ENCODE data around the gene VEGFB.

Gene VEGFB

GRCh38 chr11:64249563-64250414 lies 15.4 kb downstream of the VEGFB start:
- CTCF ChIA-PET, result interaction anchor here (0.9 to 4.3 kb wide), 10 partner anchors 9 to 495 kb away, joined by 3 to 31 read pairs (median 4); partner anchors contain the start of genes CCDC88B, ESRRA, FERMT3 and FKBP2
- H3K27me3 Mint-ChIP-seq, result peaks cover 18% of the 10 kb centered on the region
- no peak for DNase-seq
- no peaks in the 10 kb centered on the region for H3K9me3 Mint-ChIP-seq
- H3K4me3 Mint-ChIP-seq, result peak overlapping the region; percentile 4
- H3K27ac Mint-ChIP-seq, result no peak overlapping the region
- no peaks in the 10 kb centered on the region for H3K36me3 Mint-ChIP-seq
- H3K4me1 Mint-ChIP-seq, result peaks cover 45% of the 10 kb centered on the region

GRCh38 chr11:64250415-64251015 lies 16.1 kb downstream of the VEGFB start:
- no peak for DNase-seq
- Mint-ChIP-seq H3K9me3 (no peaks in the 10 kb centered on the region), H3K27me3 (peaks cover 18% of the 10 kb centered on the region), H3K36me3 (no peaks in the 10 kb centered on the region), H3K4me1 (peaks cover 39% of the 10 kb centered on the region), H3K4me3 (peak overlapping the region; percentile 79), H3K27ac (no peak overlapping the region)
- CTCF ChIA-PET, result interaction anchor here (0.9 to 4.3 kb wide), 11 partner anchors 8 to 494 kb away, joined by 3 to 31 read pairs (median 4); partner anchors contain the start of genes CCDC88B, ESRRA, FERMT3 and FKBP2

GRCh38 chr11:64251016-64251752 lies 16.8 kb downstream of the VEGFB start, which contains the start of gene PLCB3:
Gene PLCB3 (plus strand): TSS chr11:64251530. CDS start chr11:64251650, 120 bp downstream.
- peak within 1 kb of the TSS; percentile 60 for H3K27ac Mint-ChIP-seq
- peak; percentile 69 for DNase-seq
- peaks cover 2% of the 10 kb centered on the region for H3K36me3 Mint-ChIP-seq
- peaks cover 18% of the 10 kb centered on the region for H3K27me3 Mint-ChIP-seq
- peaks cover 35% of the 10 kb centered on the region for H3K4me1 Mint-ChIP-seq
- CTCF ChIA-PET, result interaction anchor here (1.1 to 4.3 kb wide), 8 partner anchors 10 to 80 kb away, joined by 3 to 31 read pairs (median 12); partner anchors contain the start of genes ESRRA, FERMT3 and FKBP2
- peak within 1 kb of the TSS; percentile 85 for H3K4me3 Mint-ChIP-seq
- H3K9me3 Mint-ChIP-seq, result no peaks in the 10 kb centered on the region

GRCh38 chr11:64251753-64252002 lies 17.3 kb downstream of the VEGFB start:
- CTCF ChIA-PET, result interaction anchor here (1.1 to 3.5 kb wide), 6 partner anchors 11 to 80 kb away, joined by 3 to 31 read pairs (median 10); partner anchors contain the start of genes FERMT3 and FKBP2

GRCh38 chr11:64252003-64252872 lies 17.9 kb downstream of the VEGFB start:
- peak; percentile 60 for DNase-seq
- Mint-ChIP-seq H3K4me1 (peaks cover 31% of the 10 kb centered on the region), H3K27me3 (peaks cover 18% of the 10 kb centered on the region), H3K4me3 (peak overlapping the region; percentile 85), H3K36me3 (peaks cover 2% of the 10 kb centered on the region), H3K9me3 (no peaks in the 10 kb centered on the region), H3K27ac (no peak overlapping the region)
- CTCF ChIA-PET, result interaction anchor here (0.9 to 3.5 kb wide), 7 partner anchors 11 to 79 kb away, joined by 3 to 31 read pairs (median 8); partner anchors contain the start of genes FERMT3 and FKBP2

More at GRCh38 chr11:64251753-64252002, 17.3 kb downstream of the VEGFB start:
- Mint-ChIP-seq H3K27me3 (peaks cover 18% of the 10 kb centered on the region), H3K9me3 (no peaks in the 10 kb centered on the region), H3K4me1 (peaks cover 35% of the 10 kb centered on the region), H3K27ac (no peak overlapping the region), H3K36me3 (peaks cover 2% of the 10 kb centered on the region), H3K4me3 (peak overlapping the region; percentile 85)
- no peak for DNase-seq

GRCh38 chr11:64253043-64253442 lies 18.7 kb downstream of the VEGFB start:
- Mint-ChIP-seq H3K4me3 (peak overlapping the region; percentile 85), H3K27ac (no peak overlapping the region), H3K36me3 (peaks cover 4% of the 10 kb centered on the region), H3K27me3 (peaks cover 18% of the 10 kb centered on the region), H3K4me1 (peaks cover 27% of the 10 kb centered on the region), H3K9me3 (no peaks in the 10 kb centered on the region)
- DNase-seq, result no peak
- CTCF ChIA-PET, result interaction anchor here (3.5 kb wide), 1 partner anchor 47 kb away, joined by 31 read pairs; the partner anchor contains the start of gene FERMT3

GRCh38 chr11:64253481-64253880 lies 19.1 kb downstream of the VEGFB start:
- H3K27me3 Mint-ChIP-seq, result peaks cover 18% of the 10 kb centered on the region
- H3K9me3 Mint-ChIP-seq, result no peaks in the 10 kb centered on the region
- no peak for DNase-seq
- peaks cover 26% of the 10 kb centered on the region for H3K4me1 Mint-ChIP-seq
- peaks cover 4% of the 10 kb centered on the region for H3K36me3 Mint-ChIP-seq
- peak overlapping the region; percentile 85 for H3K4me3 Mint-ChIP-seq
- CTCF ChIA-PET, result no interaction called here
- no peak overlapping the region for H3K27ac Mint-ChIP-seq

GRCh38 chr11:64254326-64254725 lies 19.9 kb downstream of the VEGFB start:
- peaks cover 6% of the 10 kb centered on the region for H3K36me3 Mint-ChIP-seq

GRCh38 chr11:64255135-64256128 lies 21.0 kb downstream of the VEGFB start:
- H3K4me1 Mint-ChIP-seq, result peaks cover 29% of the 10 kb centered on the region
- H3K27ac Mint-ChIP-seq, result no peak overlapping the region
- no peaks in the 10 kb centered on the region for H3K9me3 Mint-ChIP-seq
- H3K4me3 Mint-ChIP-seq, result no peak overlapping the region
- DNase-seq, result no peak
- H3K27me3 Mint-ChIP-seq, result peaks cover 15% of the 10 kb centered on the region
- CTCF ChIA-PET, result interaction anchor here (1.0 to 1.2 kb wide), 2 partner anchors 10 to 49 kb away, joined by 4 read pairs; no protein-coding TSS in a partner anchor
- H3K36me3 Mint-ChIP-seq, result peaks cover 10% of the 10 kb centered on the region

More at GRCh38 chr11:64254326-64254725, 19.9 kb downstream of the VEGFB start:
- no peaks in the 10 kb centered on the region for H3K9me3 Mint-ChIP-seq
- H3K27ac Mint-ChIP-seq, result no peak overlapping the region
- CTCF ChIA-PET, result no interaction called here
- no peak overlapping the region for H3K4me3 Mint-ChIP-seq
- H3K4me1 Mint-ChIP-seq, result peaks cover 27% of the 10 kb centered on the region
- DNase-seq, result no peak
- H3K27me3 Mint-ChIP-seq, result peaks cover 18% of the 10 kb centered on the region

GRCh38 chr11:64256300-64256699 lies 21.9 kb downstream of the VEGFB start:
- H3K4me3 Mint-ChIP-seq, result no peak overlapping the region
- DNase-seq, result no peak
- CTCF ChIA-PET, result interaction anchor here (1.0 to 1.2 kb wide), 2 partner anchors 11 to 48 kb away, joined by 4 read pairs; no protein-coding TSS in a partner anchor
- H3K36me3 Mint-ChIP-seq, result peaks cover 10% of the 10 kb centered on the region
- H3K27me3 Mint-ChIP-seq, result peaks cover 8% of the 10 kb centered on the region
- no peaks in the 10 kb centered on the region for H3K9me3 Mint-ChIP-seq
- no peak overlapping the region for H3K27ac Mint-ChIP-seq
- H3K4me1 Mint-ChIP-seq, result peaks cover 24% of the 10 kb centered on the region

- Mint-ChIP-seq H3K27ac (no peak overlapping the region), H3K9me3 (no peaks in the 10 kb centered on the region), H3K4me1 (peaks cover 13% of the 10 kb centered on the region), H3K27me3 (no peaks in the 10 kb centered on the region), H3K36me3 (peaks cover 16% of the 10 kb centered on the region), H3K4me3 (no peak overlapping the region)
- CTCF ChIA-PET, result interaction anchor here (0.6 to 1.1 kb wide), 4 partner anchors 8 to 44 kb away, joined by 3 read pairs; partner anchors contain the start of gene PPP1R14B
- DNase-seq, result no peak
Observed at GRCh38 chr11:64258356-64258755, 24.0 kb downstream of the VEGFB start.

- H3K4me3 Mint-ChIP-seq, result no peak overlapping the region
- H3K36me3 Mint-ChIP-seq, result peaks cover 16% of the 10 kb centered on the region
- DNase-seq, result no peak
- H3K27ac Mint-ChIP-seq, result no peak overlapping the region
- CTCF ChIA-PET, result interaction anchor here (0.7 to 1.1 kb wide), 2 partner anchors 9 to 10 kb away, joined by 3 read pairs; no protein-coding TSS in a partner anchor
- H3K4me1 Mint-ChIP-seq, result peaks cover 6% of the 10 kb centered on the region
- no peaks in the 10 kb centered on the region for H3K27me3 Mint-ChIP-seq
- H3K9me3 Mint-ChIP-seq, result no peaks in the 10 kb centered on the region
Observed at GRCh38 chr11:64258946-64259532, 24.7 kb downstream of the VEGFB start.
